Amygdala (tissue), 56 donors: ENCODE measurements around the gene ADH4.
"Not testable (repeated sequence)": the region's sequence is repeated elsewhere in the genome, so short reads cannot be mapped to it uniquely, and the experiment has no call there.

Experiments
- DNase-seq, 56 donors: peaks; one replicate each; lab custom pipeline; 2025; lab: John Stamatoyannopoulos, UW

Gene ADH4

GRCh38 chr4:99084595-99084994, 59.5 kb downstream of the ADH4 start:
- DNase-seq, result no peak

- DNase-seq, result no peak
Measured at GRCh38 chr4:99082192-99082591, 61.9 kb downstream of the ADH4 start.

DNA sequence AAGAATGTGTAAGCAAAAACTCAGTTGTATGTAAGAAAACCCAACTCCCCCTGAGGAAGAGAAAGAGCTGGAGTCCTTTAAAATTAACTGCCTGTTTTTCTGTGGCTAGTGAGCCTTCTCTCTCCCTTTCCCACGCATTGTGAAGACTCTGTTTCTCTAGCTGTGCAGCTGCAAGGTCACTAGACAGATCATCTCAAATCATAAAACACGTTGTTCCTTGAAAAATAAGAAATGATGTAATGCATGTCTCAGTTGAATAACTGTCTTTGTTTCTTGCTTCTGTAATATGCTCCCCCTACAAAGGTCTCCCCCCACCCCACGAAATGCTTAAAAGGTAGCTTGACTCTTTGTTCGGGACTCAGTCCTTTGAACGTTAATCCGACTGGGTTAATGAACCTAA, 63.2 kb downstream of the ADH4 start:
- not testable (repeated sequence) for DNase-seq

GRCh38 chr4:99079625-99080295, 64.3 kb downstream of the ADH4 start:
- DNase-seq, result no peak

DNA sequence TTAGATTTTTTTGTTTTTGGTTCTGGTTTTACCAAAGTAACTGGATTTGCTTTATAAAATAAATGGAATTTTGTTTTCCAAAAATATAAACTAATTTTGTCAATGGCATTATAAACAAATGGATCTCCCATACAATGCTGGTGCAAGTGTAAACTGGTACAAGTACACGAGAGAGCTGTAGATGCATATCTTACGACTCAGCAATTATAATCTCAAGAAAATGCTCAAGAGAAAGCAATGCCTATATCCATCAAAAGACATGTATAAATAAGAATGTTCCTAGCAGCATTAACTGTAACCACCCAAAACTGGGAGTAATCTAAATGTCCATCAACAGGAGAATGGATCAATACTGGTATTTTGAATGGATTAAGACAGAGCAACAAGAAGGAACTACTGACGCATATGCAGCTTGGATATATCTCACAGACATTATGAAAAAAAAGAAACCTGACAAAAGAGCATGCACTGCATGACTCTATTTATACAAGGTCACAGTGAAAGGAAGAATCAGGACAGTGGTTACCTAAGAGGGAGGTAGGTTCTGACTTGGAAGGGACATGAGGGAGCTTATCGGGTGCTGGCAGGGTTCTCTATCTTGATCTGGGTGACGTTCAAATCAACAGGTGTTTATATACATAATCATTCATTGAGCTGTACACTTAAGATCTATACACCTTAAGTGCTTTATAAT, 65.0 kb downstream of the ADH4 start:
- DNase-seq, result no peak

DNA sequence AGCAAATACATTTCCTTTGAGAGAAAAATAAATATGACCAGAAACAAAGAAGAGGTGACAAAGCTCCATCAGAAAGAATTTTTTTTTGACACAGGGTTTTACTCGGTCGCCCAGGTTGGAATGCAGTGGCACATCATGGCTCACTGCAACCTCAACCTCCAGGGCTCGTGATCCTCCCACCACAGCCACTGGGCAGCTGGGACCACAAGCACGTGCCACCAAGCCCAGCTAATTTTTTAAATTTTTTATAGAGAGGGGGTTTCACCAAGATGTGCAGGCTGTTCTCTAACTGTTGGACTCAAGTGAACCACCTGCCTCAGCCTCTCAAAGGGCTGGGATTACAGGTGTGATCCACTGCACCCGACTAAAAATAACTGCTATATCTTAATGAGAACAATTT, 65.8 kb downstream of the ADH4 start:
- DNase-seq, result no peak

- no peak for DNase-seq
Measured at GRCh38 chr4:99077177-99077576, 66.9 kb downstream of the ADH4 start.

- DNase-seq, result no peak
Measured at GRCh38 chr4:99076292-99076976, 67.7 kb downstream of the ADH4 start.

- no peak for DNase-seq
Measured at GRCh38 chr4:99074816-99075215, 69.3 kb downstream of the ADH4 start.
